Naive B cell (primary cell): ENCODE data around the gene NUDT1. TPM values are rescaled to one million over a fixed set of nuclear protein-coding genes. Genes with fewer than 3 reads are reported as not detected.

Experiments
- ATAC-seq, 2 donors: fragments of 150-1000 bp; cut with Tn5 transposase; 2 replicates each; pipeline ENCODE4 v1.10.0; 2021; ENCODE audit warnings: low read depth in 2 of 2, mild to moderate bottlenecking in 2 of 2, moderate library complexity in 2 of 2
- DNase-seq: peaks from one replicate; pipeline ENCODE4 v3.0.0; 2022
- H3K27ac Mint-ChIP-seq, 6 donors: one replicate each; pipeline ENCODE4 v1.8.0; 2020 to 2022; ENCODE audit warnings: mild to moderate bottlenecking in 6 of 6, mixed read lengths in 6 of 6, moderate library complexity in 5 of 6, inconsistent platforms in 2 of 6
- H3K27me3 Mint-ChIP-seq, 3 donors: one replicate each; pipeline ENCODE4 v1.8.0; 2021 to 2022; ENCODE audit warnings: mixed read lengths in 3 of 3, mild to moderate bottlenecking in 1 of 3
- H3K36me3 Mint-ChIP-seq, 2 donors: one replicate each; pipeline ENCODE4 v1.8.0; 2020 to 2022; ENCODE audit warnings: mixed read lengths in 2 of 2, inconsistent platforms in 1 of 2, mild to moderate bottlenecking in 1 of 2
- H3K4me1 Mint-ChIP-seq, 3 donors: one replicate each; pipeline ENCODE4 v1.8.0; 2020 to 2022; ENCODE audit warnings: mixed read lengths in 3 of 3, inconsistent platforms in 1 of 3, mild to moderate bottlenecking in 1 of 3, moderate library complexity in 1 of 3
- H3K4me3 Mint-ChIP-seq, 8 donors: one replicate each; pipeline ENCODE4 v1.8.0; 2020 to 2022; ENCODE audit warnings: mild to moderate bottlenecking in 8 of 8, mixed read lengths in 8 of 8, moderate library complexity in 8 of 8, inconsistent platforms in 2 of 8
- H3K9me3 Mint-ChIP-seq, 7 donors: one replicate each; pipeline ENCODE4 v1.8.0; 2020 to 2022; ENCODE audit warnings: mixed read lengths in 7 of 7, mild to moderate bottlenecking in 5 of 7, inconsistent platforms in 2 of 7, moderate library complexity in 1 of 7
- polyA plus RNA-seq, 6 donors: library from polyadenylated mRNA; unstranded; fragments of 300-500 nt; fragmentation: Illumina TruSeq; gene quantifications; one replicate each; pipeline ENCODE4 v1.2.3, GENCODE V29; 2021; ENCODE audit warnings: low read depth in 6 of 6

Gene NUDT1
- polyA plus RNA-seq, 6 donors from 2014 or later: 50.8 to 78.8 (median 59.4) TPM

- peak overlapping the region in 2 of 6 donors; percentile 30 to 39 for H3K27ac Mint-ChIP-seq
- H3K4me1 Mint-ChIP-seq: no peaks in the 10 kb centered on the region
- H3K4me3 Mint-ChIP-seq: no peak overlapping the region
- no peak for ATAC-seq
- DNase-seq: no peak
- H3K36me3 Mint-ChIP-seq: peaks cover 6 to 7% of the 10 kb centered on the region in 2 donors
- no peaks in the 10 kb centered on the region for H3K9me3 Mint-ChIP-seq
- no peaks in the 10 kb centered on the region for H3K27me3 Mint-ChIP-seq
Measured at GRCh38 chr7:2273866-2274265, 31.8 kb downstream of the NUDT1 start.

- no peaks in the 10 kb centered on the region for H3K27me3 Mint-ChIP-seq
- no peak overlapping the region for H3K4me3 Mint-ChIP-seq
- H3K4me1 Mint-ChIP-seq: peaks cover under 1 to 4% (median 1%) of the 10 kb centered on the region in 3 donors
- H3K27ac Mint-ChIP-seq: peak overlapping the region in 2 of 6 donors; percentile 16 to 82
- H3K36me3 Mint-ChIP-seq: peaks cover 6 to 7% of the 10 kb centered on the region in 2 donors
- H3K9me3 Mint-ChIP-seq: no peaks in the 10 kb centered on the region
- ATAC-seq (no peak), DNase-seq (no peak)
Measured at GRCh38 chr7:2274666-2275065, 32.6 kb downstream of the NUDT1 start.

DNA sequence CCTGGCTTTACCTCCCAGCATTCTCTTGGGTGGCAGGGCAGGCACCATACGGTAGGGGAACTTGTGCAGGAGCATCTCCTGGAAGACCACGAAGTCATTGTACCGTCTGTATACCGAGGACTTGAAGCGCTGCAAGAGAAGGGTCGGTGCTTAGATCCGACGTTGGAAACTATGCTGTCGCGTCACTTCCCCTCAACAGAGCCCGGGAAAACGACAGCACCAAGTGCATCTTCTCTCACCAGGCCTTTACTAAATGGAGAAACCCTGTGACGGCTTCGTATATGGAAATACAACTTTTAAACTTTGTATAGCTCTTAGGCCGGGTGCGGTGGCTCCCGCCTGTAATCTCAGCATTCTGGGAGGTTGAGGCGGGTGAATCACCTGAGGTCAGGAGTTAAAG is 33.1 kb downstream of the NUDT1 start:
- H3K27ac Mint-ChIP-seq: peak overlapping the region in 1 of 6 donors; percentile 16
- no peak for DNase-seq
- no peaks in the 10 kb centered on the region for H3K9me3 Mint-ChIP-seq
- no peaks in the 10 kb centered on the region for H3K27me3 Mint-ChIP-seq
- peaks cover 4 to 6% (median 5%) of the 10 kb centered on the region in 3 donors for H3K4me1 Mint-ChIP-seq
- no peak overlapping the region for H3K4me3 Mint-ChIP-seq
- ATAC-seq: no peak
- H3K36me3 Mint-ChIP-seq: peaks cover 6 to 7% of the 10 kb centered on the region in 2 donors

DNA sequence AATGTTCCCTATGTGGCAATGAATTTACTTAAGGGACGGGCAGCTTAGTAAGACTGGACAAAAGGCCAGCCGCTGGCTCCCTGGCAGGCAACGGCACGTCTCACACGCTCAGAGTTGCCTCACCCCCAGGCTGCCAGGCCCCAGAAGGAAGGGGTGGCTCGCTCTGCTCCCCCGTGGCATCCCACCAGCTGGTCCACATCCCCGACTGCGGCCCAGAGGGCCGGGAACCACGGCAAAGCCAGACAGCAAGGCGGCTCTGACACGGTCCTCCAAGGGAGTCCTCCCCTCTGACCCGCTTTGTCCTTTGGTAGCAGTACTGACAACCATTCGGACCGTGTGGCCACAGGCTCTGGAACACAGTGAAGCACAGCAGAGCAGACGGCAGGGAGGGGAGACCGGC is 34.1 kb downstream of the NUDT1 start:
- peaks cover 4 to 15% (median 8%) of the 10 kb centered on the region in 3 donors for H3K4me1 Mint-ChIP-seq
- DNase-seq (no peak), ATAC-seq (no peak)
- peaks cover 6 to 7% of the 10 kb centered on the region in 2 donors for H3K36me3 Mint-ChIP-seq
- H3K27me3 Mint-ChIP-seq: no peaks in the 10 kb centered on the region
- H3K9me3 Mint-ChIP-seq: no peaks in the 10 kb centered on the region
- H3K4me3 Mint-ChIP-seq: no peak overlapping the region
- H3K27ac Mint-ChIP-seq: no peak overlapping the region

DNA sequence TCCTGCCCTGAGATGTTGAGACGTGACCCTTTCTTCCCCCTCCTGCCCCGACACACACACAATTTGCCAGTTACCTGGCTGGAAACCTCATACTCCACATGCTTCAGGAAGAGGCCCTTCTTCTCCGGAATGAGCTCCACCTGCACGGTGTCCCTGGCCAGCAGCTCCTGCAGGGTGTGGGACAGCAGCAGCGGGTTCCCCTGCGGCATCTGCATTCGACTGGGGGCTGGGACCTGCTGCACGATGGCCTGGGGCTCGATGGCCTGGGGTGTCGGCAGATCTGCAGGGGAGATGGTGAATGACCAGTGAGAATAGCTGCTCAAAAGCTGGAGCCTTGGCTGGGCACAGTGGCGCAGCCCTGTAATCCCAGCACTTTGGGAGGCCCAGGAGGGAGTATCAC is 36.0 kb downstream of the NUDT1 start:
- Mint-ChIP-seq H3K36me3 (peaks cover 6 to 7% of the 10 kb centered on the region in 2 donors), H3K4me1 (peaks cover 12 to 28% (median 24%) of the 10 kb centered on the region in 3 donors), H3K9me3 (no peaks in the 10 kb centered on the region), H3K27ac (peak overlapping the region in 2 of 6 donors; percentile 79 to 82), H3K4me3 (no peak overlapping the region), H3K27me3 (no peaks in the 10 kb centered on the region)
- ATAC-seq (no peak), DNase-seq (no peak)

DNA sequence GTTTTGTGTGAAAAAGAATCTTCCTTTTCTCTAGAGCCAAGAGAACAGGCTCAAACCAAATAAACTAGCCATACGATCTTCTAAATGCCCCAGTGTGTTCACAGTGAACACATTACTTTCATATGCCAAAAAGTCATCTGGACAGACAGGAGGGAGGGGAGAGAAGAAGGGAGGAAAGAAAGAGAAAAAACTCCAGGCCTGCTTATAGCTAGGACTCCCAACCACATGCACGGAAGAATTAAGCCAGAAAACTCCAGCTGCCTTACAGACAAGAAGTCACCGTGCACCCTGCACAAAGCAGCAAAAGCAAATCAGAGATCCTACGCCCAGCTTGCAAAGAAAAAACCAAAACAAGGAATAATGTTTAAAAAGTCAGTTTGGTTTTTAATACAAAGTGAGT is 37.9 kb downstream of the NUDT1 start:
- DNase-seq: no peak
- no peak for ATAC-seq
- Mint-ChIP-seq H3K36me3 (peaks cover 0 to 6% of the 10 kb centered on the region in 2 donors), H3K4me1 (peaks cover 12 to 37% (median 24%) of the 10 kb centered on the region in 3 donors), H3K27ac (peak overlapping the region; percentile 25 to 89 (median 68)), H3K4me3 (no peak overlapping the region), H3K27me3 (no peaks in the 10 kb centered on the region), H3K9me3 (no peaks in the 10 kb centered on the region)

DNA sequence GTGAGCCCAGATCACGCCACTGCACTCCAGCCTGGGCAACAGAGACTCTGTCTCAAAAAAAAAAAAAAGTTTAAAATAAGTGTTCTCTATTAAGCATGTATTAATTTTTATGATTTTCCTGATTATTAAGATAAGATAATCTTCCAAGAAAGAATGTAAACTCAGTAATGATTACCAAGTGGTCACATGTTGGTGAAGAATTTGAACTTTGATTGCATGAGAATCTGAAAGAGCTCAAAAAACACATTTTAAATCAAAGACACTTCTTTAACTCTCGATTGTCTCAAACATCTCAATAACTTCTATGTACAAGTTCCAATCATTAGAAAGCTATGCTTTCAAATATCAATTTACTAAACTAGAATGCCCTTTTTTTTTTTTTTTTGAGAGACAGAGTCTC is 38.4 kb downstream of the NUDT1 start:
- Mint-ChIP-seq H3K27ac (peak overlapping the region in 3 of 6 donors; percentile 37 to 89 (median 75)), H3K4me3 (peak overlapping the region in 1 of 8 donors; percentile 40), H3K27me3 (no peaks in the 10 kb centered on the region)

DNA sequence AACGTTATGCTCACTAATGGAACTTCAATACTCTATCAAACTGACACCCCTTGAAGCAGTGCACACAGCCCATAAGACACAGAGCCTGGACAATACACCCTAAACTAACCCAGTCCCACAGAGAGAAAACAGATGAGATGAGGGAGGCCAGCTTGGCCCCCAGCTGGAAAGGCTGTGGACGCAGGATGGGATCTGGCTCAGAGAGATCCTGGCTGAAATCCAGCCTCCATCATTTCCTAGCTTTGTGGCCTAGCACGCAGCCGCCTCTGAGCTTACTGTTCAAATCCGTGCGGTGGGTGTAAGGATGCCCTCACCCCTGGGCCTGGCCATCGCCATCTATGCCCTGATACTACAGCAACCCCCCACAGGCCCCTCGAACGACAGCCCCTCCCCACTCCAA is 39.5 kb downstream of the NUDT1 start:
- Mint-ChIP-seq H3K9me3 (no peaks in the 10 kb centered on the region), H3K27me3 (no peaks in the 10 kb centered on the region), H3K4me1 (peaks cover 12 to 42% (median 24%) of the 10 kb centered on the region in 3 donors), H3K27ac (peak overlapping the region in 5 of 6 donors; percentile 56 to 94 (median 79)), H3K4me3 (peak overlapping the region in 1 of 8 donors; percentile 65), H3K36me3 (peaks cover 0 to 6% of the 10 kb centered on the region in 2 donors)
- no peak for DNase-seq
- no peak for ATAC-seq

More for the DNA sequence above, 38.4 kb downstream of the NUDT1 start:
- Mint-ChIP-seq H3K9me3 (no peaks in the 10 kb centered on the region), H3K36me3 (peaks cover 0 to 6% of the 10 kb centered on the region in 2 donors), H3K4me1 (peaks cover 12 to 40% (median 24%) of the 10 kb centered on the region in 3 donors)
- DNase-seq: no peak
- ATAC-seq: no peak

DNA sequence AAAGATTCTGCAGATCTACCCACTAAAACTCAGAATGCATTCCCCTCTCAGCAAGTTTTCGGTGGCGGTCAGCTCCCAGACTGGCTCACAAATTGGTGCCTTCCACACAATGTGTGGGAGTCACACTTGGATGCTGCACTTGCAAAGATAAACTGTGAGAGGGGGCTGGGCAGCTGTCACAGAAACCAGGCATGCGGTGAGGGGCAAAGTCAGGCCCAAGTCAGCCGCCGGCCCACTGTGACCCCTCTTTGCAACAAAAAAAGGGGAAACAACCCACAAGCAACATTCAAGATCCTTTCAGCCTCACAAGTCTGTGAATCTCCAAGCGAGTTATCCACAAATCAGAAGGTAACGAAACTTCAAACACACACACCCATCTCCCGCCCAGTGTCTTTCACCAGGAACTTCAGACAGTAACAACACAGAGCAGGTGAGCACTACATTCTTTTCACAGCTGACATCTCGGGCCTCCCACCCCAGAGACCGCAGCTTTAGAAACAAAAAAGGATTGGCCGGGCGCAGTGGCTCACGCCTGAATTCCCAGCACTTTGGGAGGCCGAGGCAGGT is 40.2 kb downstream of the NUDT1 start:
- peaks cover 12 to 44% (median 24%) of the 10 kb centered on the region in 3 donors for H3K4me1 Mint-ChIP-seq
- no peaks in the 10 kb centered on the region for H3K9me3 Mint-ChIP-seq
- no peaks in the 10 kb centered on the region for H3K27me3 Mint-ChIP-seq
- H3K27ac Mint-ChIP-seq: peak overlapping the region; percentile 56 to 94 (median 72)
- ATAC-seq (no peak), DNase-seq (no peak)
- peak overlapping the region in 1 of 8 donors; percentile 63 for H3K4me3 Mint-ChIP-seq
- no peaks in the 10 kb centered on the region for H3K36me3 Mint-ChIP-seq

GRCh38 chr7:2283074-2283473 is 41.0 kb downstream of the NUDT1 start:
- ATAC-seq (no peak), DNase-seq (no peak)
- Mint-ChIP-seq H3K27me3 (no peaks in the 10 kb centered on the region), H3K4me1 (peaks cover 12 to 52% (median 29%) of the 10 kb centered on the region in 3 donors), H3K9me3 (no peaks in the 10 kb centered on the region), H3K4me3 (peak overlapping the region in 1 of 8 donors; percentile 52), H3K36me3 (no peaks in the 10 kb centered on the region), H3K27ac (peak overlapping the region in 3 of 6 donors; percentile 39 to 81 (median 49))

- Mint-ChIP-seq H3K9me3 (no peaks in the 10 kb centered on the region), H3K4me3 (peak overlapping the region in 5 of 8 donors; percentile 38 to 84 (median 46)), H3K27ac (peak overlapping the region; percentile 49 to 99 (median 96)), H3K27me3 (no peaks in the 10 kb centered on the region), H3K4me1 (peaks cover 18 to 61% (median 37%) of the 10 kb centered on the region in 3 donors), H3K36me3 (no peaks in the 10 kb centered on the region)
- DNase-seq (no peak), ATAC-seq (peak; percentile 40 to 43)
Measured at GRCh38 chr7:2287745-2288144, 45.7 kb downstream of the NUDT1 start.

GRCh38 chr7:2288503-2288902 is 46.5 kb downstream of the NUDT1 start:
- ATAC-seq (peak; percentile 89), DNase-seq (peak; percentile 40)
- Mint-ChIP-seq H3K4me1 (peaks cover 18 to 63% (median 37%) of the 10 kb centered on the region in 3 donors), H3K9me3 (no peaks in the 10 kb centered on the region), H3K27me3 (no peaks in the 10 kb centered on the region), H3K36me3 (no peaks in the 10 kb centered on the region), H3K27ac (peak overlapping the region in 5 of 6 donors; percentile 94 to 99 (median 97)), H3K4me3 (peak overlapping the region in 7 of 8 donors; percentile 15 to 84 (median 46))

- no peaks in the 10 kb centered on the region for H3K27me3 Mint-ChIP-seq
- peaks cover 18 to 64% (median 37%) of the 10 kb centered on the region in 3 donors for H3K4me1 Mint-ChIP-seq
- DNase-seq (no peak), ATAC-seq (no peak)
- H3K4me3 Mint-ChIP-seq: peak overlapping the region; percentile 6 to 80 (median 46)
- no peaks in the 10 kb centered on the region for H3K36me3 Mint-ChIP-seq
- H3K9me3 Mint-ChIP-seq: no peaks in the 10 kb centered on the region
- H3K27ac Mint-ChIP-seq: peak overlapping the region; percentile 91 to 99 (median 96)
Measured at GRCh38 chr7:2289111-2289586, 47.1 kb downstream of the NUDT1 start.

DNA sequence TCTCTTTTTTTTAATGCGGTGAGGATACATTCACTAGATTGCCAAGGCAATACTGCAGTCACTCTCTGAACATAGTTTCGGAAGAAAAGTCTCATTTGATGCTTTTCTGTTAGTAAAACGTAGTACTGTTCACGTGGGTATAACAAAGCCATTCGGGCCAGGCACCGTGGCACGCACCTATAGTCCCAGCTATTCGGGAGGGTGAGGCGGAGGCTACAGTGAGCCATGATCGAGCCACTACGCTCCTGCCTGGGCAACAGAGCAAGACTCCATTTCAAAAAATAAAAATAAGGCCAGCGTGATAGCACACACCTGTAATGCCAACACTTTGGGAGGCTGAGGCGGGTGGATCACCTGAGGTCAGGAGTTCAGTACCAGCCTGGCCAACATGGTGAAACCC is 47.6 kb downstream of the NUDT1 start:
- Mint-ChIP-seq H3K27ac (peak overlapping the region; percentile 81 to 99 (median 96)), H3K9me3 (no peaks in the 10 kb centered on the region), H3K4me1 (peaks cover 18 to 66% (median 42%) of the 10 kb centered on the region in 3 donors), H3K4me3 (peak overlapping the region in 2 of 8 donors; percentile 45 to 80), H3K36me3 (no peaks in the 10 kb centered on the region), H3K27me3 (no peaks in the 10 kb centered on the region)
- ATAC-seq (no peak), DNase-seq (no peak)
